Stomach (tissue), 9 donors: Measurements from ENCODE around the gene SRP72. TPM values are rescaled to one million over a fixed set of nuclear protein-coding genes. Genes with fewer than 3 reads are reported as not detected.
A peak's percentile ranks its signal among the peaks of the same experiment; 100 is the strongest.

Source experiments
- DNase-seq, 2 donors: peaks; one replicate each; pipeline versions ENCODE4 v3.0.0 to v3.0.0-alpha.2; 2013 to 2019
- H3K27ac ChIP-seq, 5 donors: fragments of 200-600 bp in 4 of 5; sonication (generic) in 4 of 5; one replicate each; pipeline ENCODE4 v1.5.1; 2013 to 2019; ENCODE audit warnings: mild to moderate bottlenecking in 1 of 5, moderate library complexity in 1 of 5
- H3K27me3 ChIP-seq, 3 donors: fragments of 200-600 bp; sonication (generic); one replicate each; pipeline ENCODE4 v1.5.1; 2017 to 2019; ENCODE audit warnings: mixed run types in 1 of 3
- H3K36me3 ChIP-seq, 4 donors: fragments of 200-600 bp; sonication (generic); 1 replicate in 3 of 4; 2 replicates in 1 of 4; pipeline ENCODE4 v1.5.1; 2016 to 2019
- H3K4me1 ChIP-seq, 4 donors: fragments of 200-600 bp; sonication (generic); one replicate each; pipeline ENCODE4 v1.5.1; 2016 to 2019
- H3K4me3 ChIP-seq, 4 donors: fragments of 200-600 bp; sonication (generic) in 3 of 4; one replicate each; pipeline ENCODE4 v1.5.1; 2016 to 2019; ENCODE audit warnings: mild to moderate bottlenecking in 1 of 4
- H3K9me3 ChIP-seq, 4 donors: fragments of 200-600 bp; sonication (generic); one replicate each; pipeline ENCODE4 v1.5.1; 2016 to 2019
- EP300 ChIP-seq: sonication (generic); formaldehyde crosslinking; IDR thresholded peaks from one replicate; pipeline ENCODE4 v1.6.1; 2017; ENCODE audit warnings: antibody characterized with exemption
- POLR2A ChIP-seq, 4 donors: fragments of 450-650 bp; IDR thresholded peaks; one replicate each; pipeline ENCODE4 v1.6.1; 2016; ENCODE audit warnings: antibody characterized with exemption in 4 of 4, control low read depth in 2 of 4, mild to moderate bottlenecking in 1 of 4, moderate library complexity in 1 of 4
- POLR2AphosphoS5 ChIP-seq, 3 donors: sonication (generic); formaldehyde crosslinking; IDR thresholded peaks; one replicate each; pipeline ENCODE4 v1.6.1; 2016; ENCODE audit warnings: antibody characterized with exemption in 3 of 3
- WGBS, 5 donors: extraction: QIAGEN DNeasy Blood & Tissue Kit in 3 of 5; methylation state at CpG; one replicate each; pipeline versions ENCODE4 v1.1.5 to v1.1.7; 2013 to 2018; 5-methylcytosine and 5-hydroxymethylcytosine counted together
- intact Hi-C: fragments of 100-400 bp; cut with DNase I; formaldehyde crosslinking; loops from one replicate; pipeline ENCODE4 v1.15.1; 2023; ENCODE audit warnings: low total_unique reads
- polyA plus RNA-seq, 3 donors: library from polyadenylated mRNA; stranded (reverse); fragments of 200-250 nt; gene quantifications; one replicate each; pipeline ENCODE4 v1.2.3, GENCODE V29; 2013
- total RNA-seq, 5 donors: library from RNA; depleted of rRNA; stranded (reverse); fragments of >200 nt; gene quantifications; one replicate each; pipeline versions ENCODE4 v1.1.0 to v1.2.3, GENCODE V29; 2014 to 2016
- TF ChIP-seq, protein P1 (sequence below), 7 experiments: fragments of 450-650 bp in 4 of 7; fragments of 200-600 bp in 3 of 7; sonication (generic) in 3 of 7; IDR thresholded peaks; one replicate each; pipeline ENCODE4 v1.5.1; 2016 to 2019; ENCODE audit warnings: antibody characterized with exemption in 7 of 7, control low read depth in 2 of 7, mild to moderate bottlenecking in 1 of 7
- donor health status: healthy with polysubstance abuse.
- donor health status: Bipolar disorder and iron deficiency.
- donor health status: healthy.

Gene SRP72
- total and polyA plus RNA-seq, 8 donors, result 28.4 to 63.7 (median 37.4) TPM

GRCh38 chr4:56540826-56541225 lies 73.4 kb downstream of the SRP72 start:
- no peaks in the 10 kb centered on the region for H3K36me3 ChIP-seq
- WGBS, 5 donors, result 82 to 95% (median 90%) methylated on average over 4 of the region's 4 CpGs
- no peak for TF ChIP-seq EP300
- intact Hi-C loops, result no loop called here
- H3K4me3 ChIP-seq, result no peak overlapping the region
- H3K27ac ChIP-seq, result no peak overlapping the region
- DNase-seq, result no peak
- H3K27me3 ChIP-seq, result peaks cover 0 to 13% (median 0%) of the 10 kb centered on the region in 3 donors
- no peaks in the 10 kb centered on the region for H3K9me3 ChIP-seq
- H3K4me1 ChIP-seq, result peaks cover 4 to 12% (median 7%) of the 10 kb centered on the region in 4 donors

- 1 to 4% (median 2%) methylated on average over 31 to 33 of the region's 33 CpGs for WGBS, 5 donors
- TF ChIP-seq POLR2AphosphoS5 (IDR thresholded peaks at IDR 0.05), result peak in 2 of 3 donors; percentile 7 to 76
- TF ChIP-seq, protein P1, sequence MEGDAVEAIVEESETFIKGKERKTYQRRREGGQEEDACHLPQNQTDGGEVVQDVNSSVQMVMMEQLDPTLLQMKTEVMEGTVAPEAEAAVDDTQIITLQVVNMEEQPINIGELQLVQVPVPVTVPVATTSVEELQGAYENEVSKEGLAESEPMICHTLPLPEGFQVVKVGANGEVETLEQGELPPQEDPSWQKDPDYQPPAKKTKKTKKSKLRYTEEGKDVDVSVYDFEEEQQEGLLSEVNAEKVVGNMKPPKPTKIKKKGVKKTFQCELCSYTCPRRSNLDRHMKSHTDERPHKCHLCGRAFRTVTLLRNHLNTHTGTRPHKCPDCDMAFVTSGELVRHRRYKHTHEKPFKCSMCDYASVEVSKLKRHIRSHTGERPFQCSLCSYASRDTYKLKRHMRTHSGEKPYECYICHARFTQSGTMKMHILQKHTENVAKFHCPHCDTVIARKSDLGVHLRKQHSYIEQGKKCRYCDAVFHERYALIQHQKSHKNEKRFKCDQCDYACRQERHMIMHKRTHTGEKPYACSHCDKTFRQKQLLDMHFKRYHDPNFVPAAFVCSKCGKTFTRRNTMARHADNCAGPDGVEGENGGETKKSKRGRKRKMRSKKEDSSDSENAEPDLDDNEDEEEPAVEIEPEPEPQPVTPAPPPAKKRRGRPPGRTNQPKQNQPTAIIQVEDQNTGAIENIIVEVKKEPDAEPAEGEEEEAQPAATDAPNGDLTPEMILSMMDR (IDR thresholded peaks at IDR 0.05), result peak in 6 of 7 experiments; percentile 65 to 98 (median 94)
- no peak for TF ChIP-seq POLR2A (IDR thresholded peaks at IDR 0.05)
- TF ChIP-seq EP300, result no peak
- Histone ChIP-seq H3K27me3 (peaks cover 0 to 8% (median 0%) of the 10 kb centered on the region in 3 donors), H3K4me1 (peaks cover 4 to 12% (median 7%) of the 10 kb centered on the region in 4 donors), H3K36me3 (no peaks in the 10 kb centered on the region), H3K27ac (peak overlapping the region in 1 of 5 donors; percentile 44), H3K9me3 (no peaks in the 10 kb centered on the region), H3K4me3 (peak overlapping the region; percentile 32 to 41 (median 39))
- intact Hi-C loops, result no loop called here
- DNase-seq, result peak; percentile 90 to 96
Measured at GRCh38 chr4:56544573-56545131, 77.2 kb downstream of the SRP72 start.

DNA sequence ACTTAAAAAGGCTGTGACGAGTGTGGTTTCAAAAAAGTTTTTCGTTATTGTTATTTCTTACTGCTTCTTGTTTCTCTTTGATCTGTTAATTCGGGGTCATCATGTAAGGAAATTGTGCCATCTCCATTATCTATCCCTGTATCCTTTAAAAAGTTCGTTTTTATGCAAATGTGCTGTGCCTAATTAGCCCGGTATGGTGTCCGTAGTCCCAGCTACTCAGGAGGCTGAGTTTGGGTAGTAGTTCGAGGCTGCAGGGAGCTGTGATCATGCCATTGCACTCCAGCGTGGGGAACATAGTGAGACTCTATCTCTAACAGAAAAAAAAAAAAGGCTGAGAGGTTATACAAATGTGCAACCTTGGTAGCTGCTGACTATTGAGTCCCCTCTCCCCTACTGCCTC lies 83.2 kb downstream of the SRP72 start:
- Histone ChIP-seq H3K4me1 (no peaks in the 10 kb centered on the region), H3K36me3 (no peaks in the 10 kb centered on the region), H3K9me3 (no peaks in the 10 kb centered on the region), H3K4me3 (no peak overlapping the region), H3K27me3 (no peaks in the 10 kb centered on the region), H3K27ac (no peak overlapping the region)
- TF ChIP-seq, protein P1 (IDR thresholded peaks at IDR 0.05), result no peak
- TF ChIP-seq POLR2A (IDR thresholded peaks at IDR 0.05), result no peak
- TF ChIP-seq POLR2AphosphoS5 (IDR thresholded peaks at IDR 0.05), result no peak
- TF ChIP-seq EP300, result no peak
- intact Hi-C loops, result no loop called here
- no peak for DNase-seq
- WGBS, 5 donors, result 65 to 72% (median 66%) methylated on average over 8 of the region's 8 CpGs

- TF ChIP-seq, protein P1 (IDR thresholded peaks at IDR 0.05), result no peak
- TF ChIP-seq POLR2AphosphoS5 (IDR thresholded peaks at IDR 0.05) (no peak), POLR2A (IDR thresholded peaks at IDR 0.05) (no peak), EP300 (no peak)
- Histone ChIP-seq H3K27me3 (no peaks in the 10 kb centered on the region), H3K27ac (no peak overlapping the region), H3K36me3 (no peaks in the 10 kb centered on the region), H3K9me3 (no peaks in the 10 kb centered on the region), H3K4me1 (no peaks in the 10 kb centered on the region), H3K4me3 (no peak overlapping the region)
- intact Hi-C loops, result no loop called here
- 63 to 92% (median 83%) methylated on average over 2 of the region's 2 CpGs for WGBS, 5 donors
- DNase-seq, result no peak
Measured at GRCh38 chr4:56551516-56551915, 84.1 kb downstream of the SRP72 start.

- DNase-seq, result no peak
- no peaks in the 10 kb centered on the region for H3K27me3 ChIP-seq
- no peaks in the 10 kb centered on the region for H3K36me3 ChIP-seq
- H3K27ac ChIP-seq, result no peak overlapping the region
- no peaks in the 10 kb centered on the region for H3K9me3 ChIP-seq
- TF ChIP-seq, protein P1 (IDR thresholded peaks at IDR 0.05), result no peak
- no peak for TF ChIP-seq EP300
- intact Hi-C loops, result no loop called here
- no peaks in the 10 kb centered on the region for H3K4me1 ChIP-seq
- H3K4me3 ChIP-seq, result no peak overlapping the region
Measured at GRCh38 chr4:56552273-56552672, 84.9 kb downstream of the SRP72 start.
